IMR-90 (cell line): ENCODE data around the gene NAV2.

ENCODE experiments used
- CTCF ChIP-seq: conservative IDR thresholded peaks from 2 replicates; pipeline ENCODE4 v1.5.1; 2012; ENCODE audit warnings: mild to moderate bottlenecking, low read depth, low read length, improper control_type of control experiment
- POLR2A ChIP-seq: IDR thresholded peaks from 2 replicates; pipeline ENCODE4 v1.6.1; 2012; ENCODE audit warnings: mild to moderate bottlenecking, low read depth, low read length
- SMC3 ChIP-seq: fragments of 150-350 bp; IDR thresholded peaks from 2 replicates; pipeline ENCODE4 v1.6.1; 2016; ENCODE audit warnings: low read depth, mild to moderate bottlenecking, antibody characterized with exemption, low read length, moderate library complexity

- TF ChIP-seq SMC3 (no peak), CTCF (no peak), POLR2A (no peak)
Observed at GRCh38 chr11:19777039-19777376, 64.4 kb downstream of the NAV2 start.
